Measurements from ENCODE around the gene KCTD6.

- TF ChIP-seq, protein P1, sequence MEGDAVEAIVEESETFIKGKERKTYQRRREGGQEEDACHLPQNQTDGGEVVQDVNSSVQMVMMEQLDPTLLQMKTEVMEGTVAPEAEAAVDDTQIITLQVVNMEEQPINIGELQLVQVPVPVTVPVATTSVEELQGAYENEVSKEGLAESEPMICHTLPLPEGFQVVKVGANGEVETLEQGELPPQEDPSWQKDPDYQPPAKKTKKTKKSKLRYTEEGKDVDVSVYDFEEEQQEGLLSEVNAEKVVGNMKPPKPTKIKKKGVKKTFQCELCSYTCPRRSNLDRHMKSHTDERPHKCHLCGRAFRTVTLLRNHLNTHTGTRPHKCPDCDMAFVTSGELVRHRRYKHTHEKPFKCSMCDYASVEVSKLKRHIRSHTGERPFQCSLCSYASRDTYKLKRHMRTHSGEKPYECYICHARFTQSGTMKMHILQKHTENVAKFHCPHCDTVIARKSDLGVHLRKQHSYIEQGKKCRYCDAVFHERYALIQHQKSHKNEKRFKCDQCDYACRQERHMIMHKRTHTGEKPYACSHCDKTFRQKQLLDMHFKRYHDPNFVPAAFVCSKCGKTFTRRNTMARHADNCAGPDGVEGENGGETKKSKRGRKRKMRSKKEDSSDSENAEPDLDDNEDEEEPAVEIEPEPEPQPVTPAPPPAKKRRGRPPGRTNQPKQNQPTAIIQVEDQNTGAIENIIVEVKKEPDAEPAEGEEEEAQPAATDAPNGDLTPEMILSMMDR (optimal IDR thresholded peaks at IDR 0.05 in 1 of 3, IDR thresholded peaks at IDR 0.05 in 1 of 3, conservative IDR thresholded peaks at IDR 0.05 in 1 of 3; ENCODE audit: extremely low read depth in 1 of 3, insufficient read depth in 2 of 3, low read length in 3 of 3): no peak
- TF ChIP-seq EZH2 (IDR thresholded peaks at IDR 0.05; ENCODE audit: low read length): no peak
Observed at GRCh38 chr3:58540176-58540858, 48.4 kb downstream of the KCTD6 start.

All from keratinocyte (primary cell).